Measurements from ENCODE around the gene SLC25A10. TPM values are rescaled to one million over a fixed set of nuclear protein-coding genes. Genes with fewer than 3 reads are reported as not detected.

The SLC25A10 gene
- total and polyA plus RNA-seq, 2 donors = 8.3 to 11.9 TPM

GRCh38 chr17:81715107-81715871 lies 3.2 kb downstream of the SLC25A10 start:
- no peaks in the 10 kb centered on the region for H3K9me3 ChIP-seq (ENCODE audit: control insufficient read depth in 2 of 2, insufficient read depth in 1 of 2, low read length in 1 of 2)
- peaks cover 18 to 30% of the 10 kb centered on the region in 2 donors for H3K4me1 ChIP-seq (ENCODE audit: control insufficient read depth in 2 of 2, insufficient read depth in 2 of 2, low read length in 2 of 2)
- WGBS = 98% methylated on average over 32 of the region's 32 CpGs
- peaks cover 4 to 15% of the 10 kb centered on the region in 2 donors for H3K27me3 ChIP-seq (ENCODE audit: control insufficient read depth in 2 of 2, insufficient read depth in 1 of 2, low read length in 1 of 2)
- DNase-seq (ENCODE audit: low read depth in 6 of 9, low spot score in 9 of 9) = no peak
- H3K36me3 ChIP-seq (ENCODE audit: control insufficient read depth in 2 of 2, insufficient read depth in 2 of 2, low read length in 1 of 2) = peaks cover 9 to 18% of the 10 kb centered on the region in 2 donors
- no peak overlapping the region for H3K27ac ChIP-seq (ENCODE audit: low read depth in 1 of 2, low read length in 1 of 2)
- H3K4me3 ChIP-seq (ENCODE audit: low read length in 2 of 2) = no peak overlapping the region

- peaks cover 9 to 18% of the 10 kb centered on the region in 2 donors for H3K36me3 ChIP-seq (ENCODE audit: control insufficient read depth in 2 of 2, insufficient read depth in 2 of 2, low read length in 1 of 2)
Measured at GRCh38 chr17:81715872-81716673, 4.0 kb downstream of the SLC25A10 start.

GRCh38 chr17:81716674-81716996 lies 4.6 kb downstream of the SLC25A10 start:
- H3K36me3 ChIP-seq (ENCODE audit: control insufficient read depth in 2 of 2, insufficient read depth in 2 of 2, low read length in 1 of 2) = peaks cover 9 to 18% of the 10 kb centered on the region in 2 donors
- H3K4me1 ChIP-seq (ENCODE audit: control insufficient read depth in 2 of 2, insufficient read depth in 2 of 2, low read length in 2 of 2) = peaks cover 12 to 16% of the 10 kb centered on the region in 2 donors
- peaks cover 0 to 1% of the 10 kb centered on the region in 2 donors for H3K27me3 ChIP-seq (ENCODE audit: control insufficient read depth in 2 of 2, insufficient read depth in 1 of 2, low read length in 1 of 2)
- H3K4me3 ChIP-seq (ENCODE audit: low read length in 2 of 2) = no peak overlapping the region
- H3K9me3 ChIP-seq (ENCODE audit: control insufficient read depth in 2 of 2, insufficient read depth in 1 of 2, low read length in 1 of 2) = no peaks in the 10 kb centered on the region
- 98% methylated on average over 12 of the region's 12 CpGs for WGBS
- DNase-seq (ENCODE audit: low read depth in 6 of 9, low spot score in 9 of 9) = no peak
- H3K27ac ChIP-seq (ENCODE audit: low read depth in 1 of 2, low read length in 1 of 2) = no peak overlapping the region

More at GRCh38 chr17:81715872-81716673, 4.0 kb downstream of the SLC25A10 start:
- Histone ChIP-seq H3K27me3 (ENCODE audit: control insufficient read depth in 2 of 2, insufficient read depth in 1 of 2, low read length in 1 of 2) (peaks cover 0 to 7% of the 10 kb centered on the region in 2 donors), H3K27ac (ENCODE audit: low read depth in 1 of 2, low read length in 1 of 2) (no peak overlapping the region), H3K9me3 (ENCODE audit: control insufficient read depth in 2 of 2, insufficient read depth in 1 of 2, low read length in 1 of 2) (no peaks in the 10 kb centered on the region), H3K4me1 (ENCODE audit: control insufficient read depth in 2 of 2, insufficient read depth in 2 of 2, low read length in 2 of 2) (peaks cover 16 to 22% of the 10 kb centered on the region in 2 donors), H3K4me3 (ENCODE audit: low read length in 2 of 2) (no peak overlapping the region)
- 97% methylated on average over 43 of the region's 43 CpGs for WGBS
- DNase-seq (ENCODE audit: low read depth in 6 of 9, low spot score in 9 of 9) = no peak

- H3K27me3 ChIP-seq (ENCODE audit: control insufficient read depth in 2 of 2, insufficient read depth in 1 of 2, low read length in 1 of 2) = peaks cover 0 to 3% of the 10 kb centered on the region in 2 donors
- WGBS = 98% methylated on average over 25 of the region's 25 CpGs
- H3K4me3 ChIP-seq (ENCODE audit: low read length in 2 of 2) = no peak overlapping the region
- H3K27ac ChIP-seq (ENCODE audit: low read depth in 1 of 2, low read length in 1 of 2) = no peak overlapping the region
- DNase-seq (ENCODE audit: low read depth in 6 of 9, low spot score in 9 of 9) = no peak
- H3K9me3 ChIP-seq (ENCODE audit: control insufficient read depth in 2 of 2, insufficient read depth in 1 of 2, low read length in 1 of 2) = no peaks in the 10 kb centered on the region
- peaks cover 12 to 15% of the 10 kb centered on the region in 2 donors for H3K4me1 ChIP-seq (ENCODE audit: control insufficient read depth in 2 of 2, insufficient read depth in 2 of 2, low read length in 2 of 2)
- peaks cover 9 to 18% of the 10 kb centered on the region in 2 donors for H3K36me3 ChIP-seq (ENCODE audit: control insufficient read depth in 2 of 2, insufficient read depth in 2 of 2, low read length in 1 of 2)
Measured at GRCh38 chr17:81717049-81717765, 5.1 kb downstream of the SLC25A10 start.

GRCh38 chr17:81717766-81718089 lies 5.6 kb downstream of the SLC25A10 start:
- DNase-seq (ENCODE audit: low read depth in 6 of 9, low spot score in 9 of 9) = no peak
- peaks cover 8 to 12% of the 10 kb centered on the region in 2 donors for H3K4me1 ChIP-seq (ENCODE audit: control insufficient read depth in 2 of 2, insufficient read depth in 2 of 2, low read length in 2 of 2)
- peaks cover 9 to 18% of the 10 kb centered on the region in 2 donors for H3K36me3 ChIP-seq (ENCODE audit: control insufficient read depth in 2 of 2, insufficient read depth in 2 of 2, low read length in 1 of 2)

GRCh38 chr17:81719410-81720266 lies 7.6 kb downstream of the SLC25A10 start:
- 94% methylated on average over 33 of the region's 33 CpGs for WGBS
- DNase-seq (ENCODE audit: low read depth in 6 of 9, low spot score in 9 of 9) = no peak
- Histone ChIP-seq H3K4me1 (ENCODE audit: control insufficient read depth in 2 of 2, insufficient read depth in 2 of 2, low read length in 2 of 2) (no peaks in the 10 kb centered on the region), H3K27me3 (ENCODE audit: control insufficient read depth in 2 of 2, insufficient read depth in 1 of 2, low read length in 1 of 2) (peaks cover 0 to 26% of the 10 kb centered on the region in 2 donors), H3K9me3 (ENCODE audit: control insufficient read depth in 2 of 2, insufficient read depth in 1 of 2, low read length in 1 of 2) (no peaks in the 10 kb centered on the region), H3K27ac (ENCODE audit: low read depth in 1 of 2, low read length in 1 of 2) (no peak overlapping the region), H3K4me3 (ENCODE audit: low read length in 2 of 2) (no peak overlapping the region), H3K36me3 (ENCODE audit: control insufficient read depth in 2 of 2, insufficient read depth in 2 of 2, low read length in 1 of 2) (peaks cover 8 to 18% of the 10 kb centered on the region in 2 donors)

More at GRCh38 chr17:81717766-81718089, 5.6 kb downstream of the SLC25A10 start:
- Histone ChIP-seq H3K9me3 (ENCODE audit: control insufficient read depth in 2 of 2, insufficient read depth in 1 of 2, low read length in 1 of 2) (no peaks in the 10 kb centered on the region), H3K4me3 (ENCODE audit: low read length in 2 of 2) (no peak overlapping the region), H3K27ac (ENCODE audit: low read depth in 1 of 2, low read length in 1 of 2) (no peak overlapping the region), H3K27me3 (ENCODE audit: control insufficient read depth in 2 of 2, insufficient read depth in 1 of 2, low read length in 1 of 2) (peaks cover 0 to 8% of the 10 kb centered on the region in 2 donors)
- WGBS = 98% methylated on average over 9 of the region's 9 CpGs

- peaks cover 0 to 29% of the 10 kb centered on the region in 2 donors for H3K27me3 ChIP-seq (ENCODE audit: control insufficient read depth in 2 of 2, insufficient read depth in 1 of 2, low read length in 1 of 2)
- H3K4me1 ChIP-seq (ENCODE audit: control insufficient read depth in 2 of 2, insufficient read depth in 2 of 2, low read length in 2 of 2) = no peaks in the 10 kb centered on the region
- H3K4me3 ChIP-seq (ENCODE audit: low read length in 2 of 2) = no peak overlapping the region
- 93% methylated on average over 33 of the region's 33 CpGs for WGBS
- no peak for DNase-seq (ENCODE audit: low read depth in 6 of 9, low spot score in 9 of 9)
- no peaks in the 10 kb centered on the region for H3K9me3 ChIP-seq (ENCODE audit: control insufficient read depth in 2 of 2, insufficient read depth in 1 of 2, low read length in 1 of 2)
- H3K27ac ChIP-seq (ENCODE audit: low read depth in 1 of 2, low read length in 1 of 2) = no peak overlapping the region
- peaks cover 6 to 18% of the 10 kb centered on the region in 2 donors for H3K36me3 ChIP-seq (ENCODE audit: control insufficient read depth in 2 of 2, insufficient read depth in 2 of 2, low read length in 1 of 2)
Measured at GRCh38 chr17:81720267-81721071, 8.4 kb downstream of the SLC25A10 start.
